Measurements from ENCODE around the gene TRAF3.

Gene TRAF3

DNA sequence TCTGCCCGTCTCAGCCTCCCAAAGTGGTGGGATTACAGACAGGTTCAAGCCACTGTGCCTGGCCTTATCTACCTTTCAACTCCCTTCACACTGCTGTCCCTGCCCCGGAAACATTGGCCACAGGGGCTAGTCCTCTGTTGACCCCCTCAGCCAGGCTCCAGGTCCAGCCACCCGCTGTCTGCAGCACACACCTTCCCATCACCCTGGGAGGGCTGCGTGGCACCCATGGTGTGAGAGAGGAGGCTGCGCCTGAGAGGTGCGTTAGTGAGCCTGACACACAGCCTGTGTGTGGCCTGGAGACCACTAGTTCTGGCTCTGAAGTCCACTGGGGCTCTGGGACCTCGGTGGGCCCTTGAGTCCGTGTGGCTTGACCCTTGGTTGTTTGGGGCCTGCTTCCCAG is 28.4 kb upstream of the TRAF3 start:
- no peak for DNase-seq
- Histone ChIP-seq H3K36me3 (replicated peaks) (no peaks in the 10 kb centered on the region), H3K27ac (no peak overlapping the region), H3K27me3 (replicated peaks) (no peaks in the 10 kb centered on the region), H3K4me3 (ENCODE audit: low read depth, low read length) (no peak overlapping the region)
- in situ Hi-C loops (cut with HindIII; ENCODE audit: low pct_ligation_motif_present, low sequenced_read_pairs): no loop called here
- TF ChIP-seq, protein P1, sequence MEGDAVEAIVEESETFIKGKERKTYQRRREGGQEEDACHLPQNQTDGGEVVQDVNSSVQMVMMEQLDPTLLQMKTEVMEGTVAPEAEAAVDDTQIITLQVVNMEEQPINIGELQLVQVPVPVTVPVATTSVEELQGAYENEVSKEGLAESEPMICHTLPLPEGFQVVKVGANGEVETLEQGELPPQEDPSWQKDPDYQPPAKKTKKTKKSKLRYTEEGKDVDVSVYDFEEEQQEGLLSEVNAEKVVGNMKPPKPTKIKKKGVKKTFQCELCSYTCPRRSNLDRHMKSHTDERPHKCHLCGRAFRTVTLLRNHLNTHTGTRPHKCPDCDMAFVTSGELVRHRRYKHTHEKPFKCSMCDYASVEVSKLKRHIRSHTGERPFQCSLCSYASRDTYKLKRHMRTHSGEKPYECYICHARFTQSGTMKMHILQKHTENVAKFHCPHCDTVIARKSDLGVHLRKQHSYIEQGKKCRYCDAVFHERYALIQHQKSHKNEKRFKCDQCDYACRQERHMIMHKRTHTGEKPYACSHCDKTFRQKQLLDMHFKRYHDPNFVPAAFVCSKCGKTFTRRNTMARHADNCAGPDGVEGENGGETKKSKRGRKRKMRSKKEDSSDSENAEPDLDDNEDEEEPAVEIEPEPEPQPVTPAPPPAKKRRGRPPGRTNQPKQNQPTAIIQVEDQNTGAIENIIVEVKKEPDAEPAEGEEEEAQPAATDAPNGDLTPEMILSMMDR (IDR thresholded peaks at IDR 0.05; ENCODE audit: low read depth, low read length, missing control alignments): no peak

DNA sequence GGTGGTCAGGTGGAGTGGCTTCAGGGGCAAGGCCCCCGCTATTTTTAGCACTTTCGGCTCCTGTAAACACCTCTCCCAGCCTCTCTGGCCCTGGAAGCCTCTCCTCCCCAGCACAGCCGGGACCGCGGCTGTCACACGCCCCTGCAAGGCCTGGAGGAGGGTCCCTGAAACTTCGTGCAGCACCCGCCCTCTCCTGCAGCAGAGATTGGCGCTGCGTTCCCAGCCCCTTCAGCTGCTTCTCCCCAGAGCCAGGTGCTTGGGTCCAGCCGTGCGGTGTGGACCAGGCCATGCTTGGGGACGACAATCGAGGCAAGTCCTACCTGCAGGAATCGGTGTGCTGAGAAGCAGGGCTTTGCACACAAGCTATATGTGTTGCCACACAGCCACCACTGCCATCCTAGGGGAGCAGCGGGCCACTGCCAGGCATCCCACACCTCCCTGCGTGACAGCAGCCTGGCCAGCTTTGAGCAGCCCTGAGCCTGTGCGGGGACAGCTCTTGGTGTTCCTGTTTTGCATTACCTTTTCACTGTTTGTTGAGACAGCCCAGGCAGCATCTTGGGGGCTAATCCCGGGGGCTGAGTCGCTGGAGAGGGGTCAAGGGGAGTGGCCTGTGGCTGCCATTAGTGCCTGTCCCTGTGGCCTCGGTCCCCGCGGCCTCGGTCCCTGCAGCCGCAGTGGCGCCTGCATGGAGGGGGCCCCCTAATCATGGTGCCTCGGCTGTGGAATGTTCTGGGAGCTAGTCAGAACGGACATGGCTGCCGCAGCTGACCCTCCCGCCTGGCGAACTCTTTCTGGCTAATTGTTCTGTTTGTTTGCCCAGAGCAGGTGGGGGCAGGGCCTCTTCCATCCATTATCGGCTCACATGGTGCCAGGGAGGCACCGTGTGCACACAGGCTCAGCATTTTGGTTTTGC is 27.6 kb upstream of the TRAF3 start:
- no peaks in the 10 kb centered on the region for H3K27me3 ChIP-seq (replicated peaks)
- H3K36me3 ChIP-seq (replicated peaks): no peaks in the 10 kb centered on the region
- TF ChIP-seq, protein P1 (IDR thresholded peaks at IDR 0.05; ENCODE audit: low read depth, low read length, missing control alignments): no peak
- DNase-seq: no peak
- in situ Hi-C loops (cut with HindIII; ENCODE audit: low pct_ligation_motif_present, low sequenced_read_pairs): no loop called here
- no peak overlapping the region for H3K27ac ChIP-seq
- no peak overlapping the region for H3K4me3 ChIP-seq (ENCODE audit: low read depth, low read length)

DNA sequence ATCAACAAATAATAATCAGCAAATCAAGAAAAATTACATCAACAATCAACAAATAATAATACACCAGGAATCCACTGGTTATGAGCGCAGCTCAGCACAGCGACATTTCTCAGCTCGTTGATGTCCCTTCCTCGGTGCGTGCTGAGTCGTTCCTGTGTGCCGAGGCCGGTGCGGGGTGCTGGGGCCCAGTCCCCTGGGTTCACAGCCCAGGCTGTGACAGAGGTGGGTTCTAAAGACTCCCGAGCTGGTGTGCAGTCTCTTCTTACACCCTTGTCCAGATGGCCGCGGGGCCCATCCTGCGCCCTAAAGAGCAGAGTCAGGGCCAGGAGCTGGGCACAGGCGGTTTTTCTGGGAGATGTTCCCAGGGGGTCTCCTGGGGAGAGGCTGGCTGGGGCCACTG is 26.9 kb upstream of the TRAF3 start:
- Histone ChIP-seq H3K27ac (no peak overlapping the region), H3K27me3 (replicated peaks) (no peaks in the 10 kb centered on the region), H3K4me3 (ENCODE audit: low read depth, low read length) (no peak overlapping the region), H3K36me3 (replicated peaks) (no peaks in the 10 kb centered on the region)
- in situ Hi-C loops (cut with HindIII; ENCODE audit: low pct_ligation_motif_present, low sequenced_read_pairs): no loop called here
- no peak for DNase-seq
- TF ChIP-seq, protein P1 (IDR thresholded peaks at IDR 0.05; ENCODE audit: low read depth, low read length, missing control alignments): no peak

DNA sequence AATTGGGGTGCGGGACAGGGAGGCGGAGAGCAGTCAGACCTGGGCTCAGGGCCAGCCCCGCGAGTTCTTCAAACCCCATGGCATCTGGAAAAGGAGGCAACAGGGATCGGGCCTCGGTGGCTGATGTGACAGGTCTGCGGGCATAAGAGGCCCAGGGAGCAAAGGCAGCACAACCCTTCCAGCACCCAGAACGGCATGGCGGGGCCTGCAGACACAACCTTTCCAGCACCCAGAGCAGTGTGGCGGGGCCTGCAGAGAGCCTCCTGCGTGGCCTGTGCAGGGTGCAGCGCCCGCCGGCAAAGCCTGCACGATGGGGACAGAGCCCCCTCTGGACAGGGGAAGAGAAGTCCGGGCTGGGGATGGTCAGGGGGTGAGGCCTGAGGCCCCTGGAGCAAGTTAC is 26.2 kb upstream of the TRAF3 start:
- TF ChIP-seq, protein P1 (IDR thresholded peaks at IDR 0.05; ENCODE audit: low read depth, low read length, missing control alignments): no peak
- in situ Hi-C loops (cut with HindIII; ENCODE audit: low pct_ligation_motif_present, low sequenced_read_pairs): no loop called here

DNA sequence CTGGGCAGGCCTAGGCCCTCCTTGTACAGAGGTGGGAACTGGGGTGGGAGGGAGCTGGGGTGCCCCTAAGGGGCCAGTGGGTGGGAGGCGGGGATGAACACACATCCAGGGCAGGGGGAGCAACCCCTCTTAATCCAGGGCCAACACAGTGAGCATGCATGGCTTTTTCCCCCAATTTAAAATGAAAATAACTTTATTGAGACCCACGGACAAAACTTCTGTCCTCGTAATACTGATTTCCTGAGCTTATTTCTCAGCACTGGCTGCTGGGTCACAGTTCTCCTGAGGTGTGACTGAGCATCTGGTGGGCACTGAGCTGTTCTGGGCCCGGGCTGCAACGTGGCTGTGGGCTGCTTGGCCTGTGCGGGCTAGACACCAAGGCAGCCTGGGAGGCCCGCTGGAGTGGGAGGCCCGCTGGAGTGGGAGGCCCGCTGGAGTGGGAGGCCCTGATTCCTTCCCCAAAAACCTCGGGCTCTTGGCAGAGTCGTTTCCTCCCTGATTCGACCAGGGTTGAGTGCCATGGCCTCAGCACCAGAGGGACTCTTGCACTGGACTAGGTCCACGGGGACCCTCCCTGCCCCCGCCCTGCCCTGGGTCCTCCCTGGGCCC is 24.9 kb upstream of the TRAF3 start:
- DNase-seq: no peak
- Histone ChIP-seq H3K27me3 (replicated peaks) (no peaks in the 10 kb centered on the region), H3K36me3 (replicated peaks) (no peaks in the 10 kb centered on the region), H3K27ac (no peak overlapping the region), H3K4me3 (ENCODE audit: low read depth, low read length) (no peak overlapping the region)
- TF ChIP-seq, protein P1 (IDR thresholded peaks at IDR 0.05; ENCODE audit: low read depth, low read length, missing control alignments): no peak
- in situ Hi-C loops (cut with HindIII; ENCODE audit: low pct_ligation_motif_present, low sequenced_read_pairs): no loop called here

More for the DNA sequence above, 26.2 kb upstream of the TRAF3 start:
- Histone ChIP-seq H3K36me3 (replicated peaks) (no peaks in the 10 kb centered on the region), H3K27ac (no peak overlapping the region), H3K4me3 (ENCODE audit: low read depth, low read length) (no peak overlapping the region), H3K27me3 (replicated peaks) (no peaks in the 10 kb centered on the region)
- no peak for DNase-seq
